HepG2 (cell line): ENCODE results near the gene ZC3H18. TPM values are rescaled to one million over a fixed set of nuclear protein-coding genes. Genes with fewer than 3 reads are reported as not detected.

Experiments
- AGO2 ChIP-seq: fragments of 200-400 bp; formaldehyde crosslinking; optimal IDR thresholded peaks from 2 replicates; pipeline ENCODE3; 2017; ENCODE audit warnings: mild to moderate bottlenecking, low read depth, low read length, moderate library complexity
- CCDC6 ChIP-seq: sonication (generic); formaldehyde crosslinking; IDR thresholded peaks from 2 replicates; pipeline ENCODE4 v1.8.1; 2022; ENCODE audit warnings: mild to moderate bottlenecking, missing genetic modification reagents, moderate library complexity
- CHD4 ChIP-seq: fragments of 200-600 bp; sonication (generic); IDR thresholded peaks from 2 replicates; pipeline ENCODE4 v1.7.0; 2017; ENCODE audit warnings: mild to moderate bottlenecking, low read length, borderline replicate concordance
- ESRRA ChIP-seq: sonication (generic); formaldehyde crosslinking; IDR thresholded peaks from 2 replicates; pipeline ENCODE4 v1.5.1; 2020; ENCODE audit warnings: mild to moderate bottlenecking, low read depth, missing genetic modification reagents
- MAF1 ChIP-seq: sonication (generic); formaldehyde crosslinking; IDR thresholded peaks from 2 replicates; pipeline ENCODE4 v1.5.0; 2020; ENCODE audit warnings: missing genetic modification reagents, borderline replicate concordance
- MTA1 ChIP-seq: sonication (generic); formaldehyde crosslinking; IDR thresholded peaks from 2 replicates; pipeline ENCODE4 v1.4.0; 2020; ENCODE audit warnings: missing genetic modification reagents, mild to moderate bottlenecking, borderline replicate concordance
- NCOA2 ChIP-seq: sonication (generic); formaldehyde crosslinking; IDR thresholded peaks from 2 replicates; pipeline ENCODE4 v1.8.0; 2022; ENCODE audit warnings: inconsistent platforms
- NCOA5 ChIP-seq: sonication (generic); formaldehyde crosslinking; IDR thresholded peaks from 2 replicates; pipeline ENCODE4 v1.4.0; 2020; ENCODE audit warnings: missing genetic modification reagents
- NCOR1 ChIP-seq: fragments of 200-600 bp; sonication (generic); IDR thresholded peaks from 2 replicates; pipeline ENCODE4 v1.7.0; 2017; ENCODE audit warnings: antibody characterized with exemption, low read length, borderline replicate concordance
- NR2F1 ChIP-seq, 2 experiments: fragments of 450-650 bp in 1 of 2; formaldehyde crosslinking in 1 of 2; IDR thresholded peaks; 2 replicates each; pipeline versions ENCODE4 v1.5.0 to v1.6.1; 2016 to 2020; ENCODE audit warnings: mild to moderate bottlenecking in 1 of 2, missing compliant biosample characterization in 1 of 2, missing genetic modification reagents in 1 of 2, moderate library complexity in 1 of 2
- NR2F6 ChIP-seq, 2 experiments: IDR thresholded peaks; 2 replicates each; pipeline ENCODE4 v1.6.1; 2016; ENCODE audit warnings: antibody characterized with exemption in 1 of 2, mild to moderate bottlenecking in 1 of 2
- RARA ChIP-seq: IDR thresholded peaks from 2 replicates; pipeline ENCODE4 v1.6.1; 2016; ENCODE audit warnings: missing genetic modification reagents, missing compliant biosample characterization
- SNAPC2 ChIP-seq: sonication (generic); formaldehyde crosslinking; IDR thresholded peaks from 2 replicates; pipeline ENCODE4 v1.8.1; 2022; ENCODE audit warnings: mild to moderate bottlenecking, missing genetic modification reagents
- SYNCRIP ChIP-seq: fragments of 200-400 bp; formaldehyde crosslinking; IDR thresholded peaks from 2 replicates; pipeline ENCODE4 v1.6.1; 2018; ENCODE audit warnings: mild to moderate bottlenecking, low read depth, low read length; ENCODE audit not compliant: insufficient read depth
- TBX2 ChIP-seq: sonication (generic); formaldehyde crosslinking; IDR thresholded peaks from 2 replicates; pipeline ENCODE4 v1.5.0; 2020; ENCODE audit warnings: missing genetic modification reagents, mild to moderate bottlenecking, borderline replicate concordance
- ZFP91 ChIP-seq: sonication (generic); formaldehyde crosslinking; IDR thresholded peaks from 2 replicates; pipeline ENCODE4 v1.9.0; 2022; ENCODE audit warnings: missing genetic modification reagents, mild to moderate bottlenecking, borderline replicate concordance
- ZNF160 ChIP-seq: sonication (generic); formaldehyde crosslinking; IDR thresholded peaks from 2 replicates; pipeline ENCODE4 v1.8.0; 2022; ENCODE audit warnings: mild to moderate bottlenecking, inconsistent platforms, missing genetic modification reagents
- ZNF335 ChIP-seq: sonication (generic); formaldehyde crosslinking; IDR thresholded peaks from 2 replicates; pipeline ENCODE4 v1.4.0; 2020; ENCODE audit warnings: missing genetic modification reagents
- polyA plus RNA-seq, 8 experiments: library from polyadenylated mRNA; depleted of rRNA in 3 of 8; stranded (reverse) in 7 of 8; unstranded in 1 of 8; fragments of >200 nt; fragmentation: Illumina TruSeq in 4 of 8; extraction: Trizol in 4 of 8; gene quantifications; 2 replicates each; pipeline versions ENCODE4 v1.2.1 to v1.2.3, GENCODE V29; 2011 to 2016; ENCODE audit warnings: low read depth in 4 of 8, missing spikeins in 1 of 8, mixed read lengths in 1 of 8; ENCODE audit not compliant: insufficient read depth in 1 of 8
- total RNA-seq, 5 experiments: library from RNA; depleted of rRNA; stranded (reverse); fragments of >200 nt; fragmentation: Illumina TruSeq; extraction: Trizol; gene quantifications; 2 replicates each; pipeline ENCODE4 v1.2.3, GENCODE V29; 2016; ENCODE audit warnings: low read depth in 1 of 5
- TF ChIP-seq, protein P1 (sequence below): sonication (generic); formaldehyde crosslinking; IDR thresholded peaks from 2 replicates; pipeline ENCODE4 v1.5.0; 2020; ENCODE audit warnings: mild to moderate bottlenecking, missing genetic modification reagents, borderline replicate concordance
- TF ChIP-seq, protein P2 (sequence below): IDR thresholded peaks from 2 replicates; pipeline ENCODE4 v1.6.1; 2016; ENCODE audit warnings: missing biosample characterization, missing genetic modification reagents, low read depth
- TF ChIP-seq, protein P3 (sequence below): sonication (generic); formaldehyde crosslinking; IDR thresholded peaks from 2 replicates; pipeline ENCODE4 v1.5.0; 2020; ENCODE audit warnings: missing genetic modification reagents, mild to moderate bottlenecking, borderline replicate concordance

ZC3H18 gene
- total and polyA plus RNA-seq, 2 of the 13 experiments (the other 11 are each of a cell fraction or from before 2014, with no cell fraction given), result 11.2 to 27.4 TPM

- TF ChIP-seq SYNCRIP (no peak), SNAPC2 (CRISPR knock-in tag) (no peak), RARA (CRISPR knock-in tag) (0 out of 2 replicates have a peak, but pooled peaks have one; percentile 11), MAF1 (CRISPR knock-in tag) (no peak), NR2F1 (CRISPR knock-in tag; IDR thresholded peaks at IDR 0.05) (0 out of 4 replicates have a peak, but pooled peaks of 1 of the 2 experiments have one; percentile 12), NCOA5 (CRISPR knock-in tag) (no peak), NCOR1 (no peak), TBX2 (CRISPR knock-in tag) (no peak), CHD4 (no peak), AGO2 (peak; percentile 43), CCDC6 (CRISPR knock-in tag) (no peak), ZNF335 (CRISPR knock-in tag) (no peak), ZFP91 (CRISPR knock-in tag) (0 out of 2 replicates have a peak, but pooled peaks have one; percentile 26), NCOA2 (CRISPR knock-in tag) (no peak), NR2F6 (IDR thresholded peaks at IDR 0.05) (peak; percentile 40; the same call in 1 of the 2 replicates), NR2F6 (CRISPR knock-in tag; IDR thresholded peaks at IDR 0.05) (0 out of 2 replicates have a peak, but pooled peaks have one; percentile 21), ZNF160 (CRISPR knock-in tag) (no peak), ESRRA (CRISPR knock-in tag) (peak; percentile 75; the same call in 1 of the 2 replicates), MTA1 (CRISPR knock-in tag) (peak; percentile 25; the same call in 1 of the 2 replicates)
- TF ChIP-seq, protein P1, sequence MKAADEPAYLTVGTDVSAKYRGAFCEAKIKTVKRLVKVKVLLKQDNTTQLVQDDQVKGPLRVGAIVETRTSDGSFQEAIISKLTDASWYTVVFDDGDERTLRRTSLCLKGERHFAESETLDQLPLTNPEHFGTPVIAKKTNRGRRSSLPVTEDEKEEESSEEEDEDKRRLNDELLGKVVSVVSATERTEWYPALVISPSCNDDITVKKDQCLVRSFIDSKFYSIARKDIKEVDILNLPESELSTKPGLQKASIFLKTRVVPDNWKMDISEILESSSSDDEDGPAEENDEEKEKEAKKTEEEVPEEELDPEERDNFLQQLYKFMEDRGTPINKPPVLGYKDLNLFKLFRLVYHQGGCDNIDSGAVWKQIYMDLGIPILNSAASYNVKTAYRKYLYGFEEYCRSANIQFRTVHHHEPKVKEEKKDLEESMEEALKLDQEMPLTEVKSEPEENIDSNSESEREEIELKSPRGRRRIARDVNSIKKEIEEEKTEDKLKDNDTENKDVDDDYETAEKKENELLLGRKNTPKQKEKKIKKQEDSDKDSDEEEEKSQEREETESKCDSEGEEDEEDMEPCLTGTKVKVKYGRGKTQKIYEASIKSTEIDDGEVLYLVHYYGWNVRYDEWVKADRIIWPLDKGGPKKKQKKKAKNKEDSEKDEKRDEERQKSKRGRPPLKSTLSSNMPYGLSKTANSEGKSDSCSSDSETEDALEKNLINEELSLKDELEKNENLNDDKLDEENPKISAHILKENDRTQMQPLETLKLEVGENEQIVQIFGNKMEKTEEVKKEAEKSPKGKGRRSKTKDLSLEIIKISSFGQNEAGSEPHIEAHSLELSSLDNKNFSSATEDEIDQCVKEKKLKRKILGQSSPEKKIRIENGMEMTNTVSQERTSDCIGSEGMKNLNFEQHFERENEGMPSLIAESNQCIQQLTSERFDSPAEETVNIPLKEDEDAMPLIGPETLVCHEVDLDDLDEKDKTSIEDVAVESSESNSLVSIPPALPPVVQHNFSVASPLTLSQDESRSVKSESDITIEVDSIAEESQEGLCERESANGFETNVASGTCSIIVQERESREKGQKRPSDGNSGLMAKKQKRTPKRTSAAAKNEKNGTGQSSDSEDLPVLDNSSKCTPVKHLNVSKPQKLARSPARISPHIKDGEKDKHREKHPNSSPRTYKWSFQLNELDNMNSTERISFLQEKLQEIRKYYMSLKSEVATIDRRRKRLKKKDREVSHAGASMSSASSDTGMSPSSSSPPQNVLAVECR, result peak; percentile 29; the same call in 1 of the 2 replicates
- TF ChIP-seq, protein P2, sequence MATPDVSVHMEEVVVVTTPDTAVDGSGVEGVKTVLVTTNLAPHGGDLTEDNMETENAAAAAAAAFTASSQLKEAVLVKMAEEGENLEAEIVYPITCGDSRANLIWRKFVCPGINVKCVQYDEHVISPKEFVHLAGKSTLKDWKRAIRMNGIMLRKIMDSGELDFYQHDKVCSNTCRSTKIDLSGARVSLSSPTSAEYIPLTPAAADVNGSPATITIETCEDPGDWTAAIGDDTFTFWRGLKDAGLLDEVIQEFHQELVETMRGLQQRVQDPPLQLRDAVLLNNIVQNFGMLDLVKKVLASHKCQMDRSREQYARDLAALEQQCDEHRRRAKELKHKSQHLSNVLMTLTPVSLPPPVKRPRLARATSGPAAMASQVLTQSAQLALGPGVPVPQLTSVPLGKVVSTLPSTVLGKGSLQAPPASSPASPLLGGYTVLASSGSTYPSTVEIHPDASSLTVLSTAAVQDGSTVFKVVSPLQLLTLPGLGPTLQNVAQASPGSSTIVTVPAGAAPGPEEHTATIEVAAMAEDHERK (CRISPR knock-in tag), result no peak
- TF ChIP-seq, protein P3, sequence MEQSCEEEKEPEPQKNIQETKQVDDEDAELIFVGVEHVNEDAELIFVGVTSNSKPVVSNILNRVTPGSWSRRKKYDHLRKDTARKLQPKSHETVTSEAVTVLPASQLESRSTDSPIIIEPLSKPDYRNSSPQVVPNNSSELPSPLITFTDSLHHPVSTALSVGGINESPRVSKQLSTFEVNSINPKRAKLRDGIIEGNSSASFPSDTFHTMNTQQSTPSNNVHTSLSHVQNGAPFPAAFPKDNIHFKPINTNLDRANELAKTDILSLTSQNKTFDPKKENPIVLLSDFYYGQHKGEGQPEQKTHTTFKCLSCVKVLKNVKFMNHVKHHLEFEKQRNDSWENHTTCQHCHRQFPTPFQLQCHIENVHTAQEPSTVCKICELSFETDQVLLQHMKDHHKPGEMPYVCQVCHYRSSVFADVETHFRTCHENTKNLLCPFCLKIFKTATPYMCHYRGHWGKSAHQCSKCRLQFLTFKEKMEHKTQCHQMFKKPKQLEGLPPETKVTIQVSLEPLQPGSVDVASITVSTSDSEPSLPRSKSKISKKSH (CRISPR knock-in tag), result no peak
Observed at GRCh38 chr16:88602091-88602490, 31.9 kb downstream of the ZC3H18 start (continued).
